A673 (cell line): ENCODE results near the gene PHTF2. TPM values are rescaled to one million over a fixed set of nuclear protein-coding genes. Genes with fewer than 3 reads are reported as not detected.

Source experiments
- BruUV-seq: library from RNA; stranded (reverse); fragments of 400-500 nt; replicated peaks from 2 replicates; lab custom pipeline; 2021; lab: Mats Ljungman, UMichigan
- CTCF ChIA-PET: fragments of 300-600 bp; sonication (Branson Sonifier 250); formaldehyde crosslinking; loops from one replicate; lab custom pipeline; 2022; ENCODE audit warnings: antibody characterized with exemption; lab: Charles Lee
- POLR2A ChIA-PET: fragments of 300-600 bp; sonication (Branson Sonifier 250); formaldehyde crosslinking; loops from one replicate; lab custom pipeline; 2022; ENCODE audit warnings: antibody characterized with exemption; ENCODE audit not compliant: low non-redundant PET; lab: Charles Lee
- DNase-seq: peaks from one replicate; pipeline ENCODE4 v3.0.0-alpha.2; 2015; ENCODE audit warnings: low spot score
- H3K27ac ChIP-seq: fragments of 200-600 bp; sonication (generic); 2 replicates; pipeline ENCODE4 v1.5.1; 2016; ENCODE audit warnings: mixed run types, low read depth, mild to moderate bottlenecking, mixed read lengths, antibody characterized with exemption, low read length; ENCODE audit not compliant: poor library complexity, severe bottlenecking
- H3K27me3 ChIP-seq: fragments of 200-600 bp; sonication (generic); replicated peaks from 2 replicates; pipeline ENCODE4 v1.6.1; 2017; ENCODE audit warnings: mixed run types, low read depth, mild to moderate bottlenecking, mixed read lengths, antibody characterized with exemption, low read length; ENCODE audit not compliant: insufficient read depth, poor library complexity
- H3K36me3 ChIP-seq: fragments of 200-600 bp; sonication (generic); 2 replicates; pipeline ENCODE4 v1.6.1; 2016; ENCODE audit warnings: mixed run types, mild to moderate bottlenecking, mixed read lengths, antibody characterized with exemption, low read length; ENCODE audit not compliant: insufficient read depth, poor library complexity, severe bottlenecking
- H3K4me1 ChIP-seq: fragments of 200-600 bp; sonication (generic); 2 replicates; pipeline ENCODE4 v1.6.1; 2017; ENCODE audit warnings: mixed run types, mild to moderate bottlenecking, mixed read lengths, antibody characterized with exemption, low read length; ENCODE audit not compliant: insufficient read depth, poor library complexity, severe bottlenecking
- H3K4me3 ChIP-seq: fragments of 200-600 bp; sonication (generic); 2 replicates; pipeline ENCODE4 v1.5.1; 2016; ENCODE audit warnings: low read depth, mixed run types, mild to moderate bottlenecking, mixed read lengths, low read length; ENCODE audit not compliant: poor library complexity, severe bottlenecking
- H3K9me3 ChIP-seq: fragments of 200-600 bp; sonication (generic); 2 replicates; pipeline ENCODE4 v1.6.1; 2016; ENCODE audit warnings: mixed run types, low read depth, mild to moderate bottlenecking, mixed read lengths, antibody characterized with exemption, low read length; ENCODE audit not compliant: poor library complexity, severe bottlenecking
- EZH2 ChIP-seq: fragments of 200-600 bp; sonication (generic); IDR thresholded peaks from 2 replicates; pipeline ENCODE4 v1.6.1; 2017; ENCODE audit warnings: borderline replicate concordance, low read depth, mild to moderate bottlenecking, mixed read lengths, antibody characterized with exemption, low read length; ENCODE audit not compliant: poor library complexity, severe bottlenecking
- intact Hi-C: fragments of 100-400 bp; cut with micrococcal nuclease; formaldehyde crosslinking; loops from one replicate; pipeline ENCODE4 v1.10.0; 2022; ENCODE audit not compliant: unreplicated experiment
- total RNA-seq: library from RNA; stranded (reverse); gene quantifications from 2 replicates; pipeline ENCODE4 v1.2.3, GENCODE V29; 2021
- TF ChIP-seq, protein P1 (sequence below): fragments of 300-800, 200-600 bp; sonication (generic); conservative IDR thresholded peaks from 2 replicates; pipeline ENCODE4 v1.5.1; 2017; ENCODE audit warnings: low read depth, mild to moderate bottlenecking, antibody characterized with exemption, low read length, moderate library complexity, mixed read lengths

Gene PHTF2
- total RNA-seq, 1 experiment from 2014 or later: 36.6 TPM

DNA sequence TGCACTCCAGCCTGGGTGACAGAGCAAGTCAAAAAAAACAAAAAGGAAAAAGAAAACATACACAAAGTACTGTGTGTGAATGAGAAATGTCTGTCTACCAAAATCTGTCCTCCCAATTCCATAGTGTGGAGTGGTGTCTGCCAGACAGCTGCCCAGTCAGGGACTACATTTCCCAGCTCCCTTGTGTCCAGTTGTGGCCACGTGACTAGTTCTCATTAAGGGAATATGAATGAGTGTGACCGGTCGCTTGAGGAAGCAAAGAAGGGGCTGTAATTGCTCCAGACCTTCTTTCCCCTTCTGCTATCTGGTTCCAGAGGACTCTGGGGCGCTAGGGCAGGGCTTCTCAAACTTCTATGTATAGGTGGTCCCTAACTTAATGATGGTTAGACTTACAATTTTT, 204.1 kb downstream of the PHTF2 start:
- DNase-seq: no peak
- Histone ChIP-seq H3K4me1 (no peaks in the 10 kb centered on the region), H3K27me3 (no peaks in the 10 kb centered on the region), H3K4me3 (no peak overlapping the region), H3K36me3 (no peaks in the 10 kb centered on the region), H3K9me3 (no peaks in the 10 kb centered on the region), H3K27ac (no peak overlapping the region)
- TF ChIP-seq EZH2: no peak
- TF ChIP-seq, protein P1, sequence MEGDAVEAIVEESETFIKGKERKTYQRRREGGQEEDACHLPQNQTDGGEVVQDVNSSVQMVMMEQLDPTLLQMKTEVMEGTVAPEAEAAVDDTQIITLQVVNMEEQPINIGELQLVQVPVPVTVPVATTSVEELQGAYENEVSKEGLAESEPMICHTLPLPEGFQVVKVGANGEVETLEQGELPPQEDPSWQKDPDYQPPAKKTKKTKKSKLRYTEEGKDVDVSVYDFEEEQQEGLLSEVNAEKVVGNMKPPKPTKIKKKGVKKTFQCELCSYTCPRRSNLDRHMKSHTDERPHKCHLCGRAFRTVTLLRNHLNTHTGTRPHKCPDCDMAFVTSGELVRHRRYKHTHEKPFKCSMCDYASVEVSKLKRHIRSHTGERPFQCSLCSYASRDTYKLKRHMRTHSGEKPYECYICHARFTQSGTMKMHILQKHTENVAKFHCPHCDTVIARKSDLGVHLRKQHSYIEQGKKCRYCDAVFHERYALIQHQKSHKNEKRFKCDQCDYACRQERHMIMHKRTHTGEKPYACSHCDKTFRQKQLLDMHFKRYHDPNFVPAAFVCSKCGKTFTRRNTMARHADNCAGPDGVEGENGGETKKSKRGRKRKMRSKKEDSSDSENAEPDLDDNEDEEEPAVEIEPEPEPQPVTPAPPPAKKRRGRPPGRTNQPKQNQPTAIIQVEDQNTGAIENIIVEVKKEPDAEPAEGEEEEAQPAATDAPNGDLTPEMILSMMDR: no peak
- CTCF ChIA-PET: no interaction called here
- BruUV-seq: no TSS peak
- intact Hi-C loops: no loop called here
- POLR2A ChIA-PET: no interaction called here

DNA sequence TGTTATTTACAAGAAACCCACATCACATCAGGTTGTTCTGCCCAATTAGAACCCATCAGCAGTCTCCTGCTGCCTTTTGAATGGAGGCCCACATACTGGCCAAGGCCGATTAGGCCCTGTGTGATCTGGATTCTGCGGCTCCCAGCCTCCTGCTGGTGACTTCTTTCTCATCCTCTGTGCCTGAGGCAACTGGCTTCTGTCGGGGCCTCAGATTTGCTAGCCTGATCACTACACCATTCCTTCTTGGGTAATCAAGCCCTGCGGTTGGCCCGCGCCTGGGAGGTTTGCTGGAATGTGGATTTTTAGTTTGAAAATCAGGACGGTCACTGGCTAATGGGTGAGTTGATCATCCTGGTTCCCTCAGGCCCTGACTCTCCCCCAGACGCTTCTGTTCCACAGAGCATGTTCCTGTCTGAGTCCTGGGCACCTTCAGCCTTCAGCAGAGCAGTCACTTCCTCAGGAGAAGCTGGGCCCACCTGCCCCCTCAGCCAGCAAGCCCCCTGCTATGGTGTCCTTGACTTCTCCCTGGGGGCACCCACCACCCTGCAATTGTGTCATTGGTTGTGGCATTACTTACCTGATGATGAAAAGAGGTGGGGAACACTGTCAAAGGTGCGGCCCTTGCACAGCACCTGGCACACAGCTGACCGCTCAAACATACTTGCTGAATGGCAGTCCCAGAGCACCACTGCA, 207.6 kb downstream of the PHTF2 start:
- no TSS peak for BruUV-seq
- H3K27ac ChIP-seq: no peak overlapping the region
- no peak for DNase-seq
- H3K36me3 ChIP-seq: no peaks in the 10 kb centered on the region
- no peaks in the 10 kb centered on the region for H3K9me3 ChIP-seq
- ChIA-PET POLR2A (no interaction called here), CTCF (no interaction called here)
- H3K4me3 ChIP-seq: no peak overlapping the region
- TF ChIP-seq EZH2: no peak
- TF ChIP-seq, protein P1: no peak
- H3K4me1 ChIP-seq: no peaks in the 10 kb centered on the region
- intact Hi-C loops: no loop called here
- no peaks in the 10 kb centered on the region for H3K27me3 ChIP-seq

Other genes starting within 250 kb of the PHTF2 start
- gene RSBN1L, start 102.3 kb upstream of the PHTF2 start, total RNA-seq: 22.4 and 23.2 TPM in 2 replicates
- gene TMEM60, start 339 bp upstream of the PHTF2 start, total RNA-seq: 13.4 and 14.8 TPM in 2 replicates